Measurements from ENCODE around the gene EXOSC1.

Gene EXOSC1

GRCh38 chr10:97462309-97462708 is 16.5 kb upstream of the EXOSC1 start:
- peaks cover 100% of the 10 kb centered on the region for H3K36me3 ChIP-seq
- no peaks in the 10 kb centered on the region for H3K4me1 ChIP-seq
- TF ChIP-seq Cebpa-rat (IDR thresholded peaks at IDR 0.05), result no peak
- no peaks in the 10 kb centered on the region for H3K9me3 ChIP-seq
- H3K27me3 ChIP-seq, result no peaks in the 10 kb centered on the region
- H3K9ac ChIP-seq, result no peak overlapping the region
- no peak overlapping the region for H3K27ac ChIP-seq
- no peak overlapping the region for H3K4me2 ChIP-seq
- no peak overlapping the region for H3K4me3 ChIP-seq
- H4K20me1 ChIP-seq, result peaks cover 41% of the 10 kb centered on the region

DNA sequence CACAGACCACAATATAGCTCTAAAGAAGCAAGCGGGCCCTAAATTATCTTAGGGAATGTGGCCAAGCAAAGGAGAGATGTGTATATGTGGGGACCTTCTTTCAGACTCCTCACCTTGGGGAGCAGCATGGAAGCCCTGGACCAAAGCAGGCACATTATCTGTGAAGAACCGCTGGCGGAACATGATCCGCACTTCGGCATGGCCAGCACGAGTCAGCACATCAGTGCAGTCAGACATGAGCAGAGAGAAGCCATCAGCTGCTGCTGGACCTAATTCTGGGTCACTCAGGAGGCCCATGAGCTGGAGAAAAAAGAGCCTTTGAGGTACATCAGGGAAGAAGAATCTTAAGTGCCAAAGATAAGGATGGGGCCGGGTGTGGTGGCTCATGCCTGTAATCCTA is 14.1 kb upstream of the EXOSC1 start:
- Histone ChIP-seq H3K4me2 (no peak overlapping the region), H3K27me3 (no peaks in the 10 kb centered on the region), H3K9me3 (no peaks in the 10 kb centered on the region), H3K27ac (no peak overlapping the region), H3K36me3 (peaks cover 100% of the 10 kb centered on the region), H3K9ac (no peak overlapping the region), H3K4me1 (no peaks in the 10 kb centered on the region), H3K4me3 (no peak overlapping the region), H4K20me1 (peaks cover 48% of the 10 kb centered on the region)
- TF ChIP-seq Cebpa-rat (IDR thresholded peaks at IDR 0.05), result no peak

DNA sequence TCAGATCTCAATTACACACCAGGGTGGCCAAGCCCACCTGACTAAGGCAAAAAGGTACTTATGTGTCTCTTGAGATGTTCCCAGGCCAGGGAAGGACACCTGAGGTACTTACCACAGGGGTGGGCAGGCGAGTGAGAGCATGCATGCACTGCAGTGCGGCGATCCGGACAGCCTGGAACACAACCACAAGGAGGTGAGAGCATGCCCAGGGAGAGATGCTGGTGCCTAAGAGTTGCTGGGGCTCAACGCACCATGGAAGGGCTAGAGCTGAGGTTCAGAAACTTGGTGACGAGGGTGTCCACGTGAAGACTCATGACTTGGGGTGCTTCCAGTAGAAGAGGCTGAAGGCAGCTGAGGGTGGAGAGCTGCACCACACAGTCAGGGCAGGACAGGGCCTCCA is 13.3 kb upstream of the EXOSC1 start:
- Histone ChIP-seq H3K27ac (no peak overlapping the region), H3K36me3 (peaks cover 100% of the 10 kb centered on the region), H3K27me3 (no peaks in the 10 kb centered on the region), H3K4me1 (peaks cover 5% of the 10 kb centered on the region; the same call in 1 of the 2 replicates), H3K9ac (no peak overlapping the region), H3K4me2 (no peak overlapping the region), H3K4me3 (no peak overlapping the region), H4K20me1 (peaks cover 49% of the 10 kb centered on the region), H3K9me3 (no peaks in the 10 kb centered on the region)
- TF ChIP-seq Cebpa-rat (IDR thresholded peaks at IDR 0.05), result no peak

DNA sequence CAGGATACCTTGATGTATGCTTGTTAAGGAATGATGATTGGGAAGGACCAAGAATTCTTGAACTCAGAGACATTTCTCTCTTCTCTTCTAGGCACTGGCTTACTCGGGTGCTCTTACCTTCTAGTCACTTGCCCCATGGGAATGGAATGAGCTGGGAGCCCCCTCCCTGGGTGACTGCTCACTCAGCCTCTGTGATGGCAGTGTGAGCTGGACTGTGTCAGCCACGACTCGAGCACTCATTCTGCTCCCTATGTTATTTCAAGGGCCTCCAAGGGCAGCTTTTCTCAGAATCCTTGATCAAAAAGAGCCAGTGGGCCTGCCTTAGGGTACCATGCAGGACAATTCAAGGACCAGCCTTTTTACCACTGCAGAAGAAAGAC is 10.9 kb upstream of the EXOSC1 start:
- Histone ChIP-seq H3K9ac (no peak overlapping the region), H3K9me3 (no peaks in the 10 kb centered on the region), H3K4me2 (no peak overlapping the region), H3K4me1 (peaks cover 14% of the 10 kb centered on the region; the same call in 1 of the 2 replicates), H3K36me3 (peaks cover 100% of the 10 kb centered on the region), H3K27me3 (no peaks in the 10 kb centered on the region), H4K20me1 (peaks cover 60% of the 10 kb centered on the region), H3K27ac (no peak overlapping the region), H3K4me3 (no peak overlapping the region)
- TF ChIP-seq Cebpa-rat (IDR thresholded peaks at IDR 0.05), result no peak

DNA sequence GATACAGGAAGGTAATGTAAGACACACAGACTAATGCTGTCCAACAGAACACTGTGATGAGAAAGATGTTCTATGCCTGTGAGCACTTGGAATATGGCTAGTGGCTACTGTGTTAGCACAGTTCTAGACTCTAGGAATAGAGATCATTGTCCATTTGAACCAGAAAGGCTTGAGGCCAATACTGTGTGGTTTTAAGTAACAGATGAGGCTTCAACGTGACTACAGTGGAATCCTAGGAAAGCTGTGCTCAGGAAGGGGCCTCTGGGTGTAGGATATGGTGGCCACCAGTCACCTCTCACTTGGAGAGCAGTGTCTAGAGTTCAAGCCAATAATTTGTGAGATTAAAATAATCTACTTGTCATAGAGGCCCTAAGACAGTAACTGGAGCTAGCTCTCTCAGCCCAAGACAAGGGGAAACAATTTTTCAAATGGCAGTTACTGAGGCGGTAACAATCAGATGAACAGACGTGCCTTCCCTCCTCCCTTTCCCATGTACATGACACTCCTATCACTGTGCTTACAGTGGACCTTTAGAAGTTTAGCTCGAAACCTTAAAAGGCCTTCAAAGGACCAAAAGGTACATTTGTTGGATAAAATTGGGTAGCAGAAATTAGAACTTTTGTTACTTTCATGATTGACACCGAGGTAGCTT is 10.4 kb upstream of the EXOSC1 start:
- peaks cover 100% of the 10 kb centered on the region for H3K36me3 ChIP-seq
- H3K9ac ChIP-seq, result no peak overlapping the region
- H3K4me3 ChIP-seq, result no peak overlapping the region
- no peak overlapping the region for H3K27ac ChIP-seq
- no peak for TF ChIP-seq Cebpa-rat (IDR thresholded peaks at IDR 0.05)
- peaks cover 14% of the 10 kb centered on the region; the same call in 1 of the 2 replicates for H3K4me1 ChIP-seq
- peaks cover 61% of the 10 kb centered on the region for H4K20me1 ChIP-seq
- H3K9me3 ChIP-seq, result no peaks in the 10 kb centered on the region
- H3K27me3 ChIP-seq, result no peaks in the 10 kb centered on the region
- H3K4me2 ChIP-seq, result no peak overlapping the region

- no peaks in the 10 kb centered on the region for H3K27me3 ChIP-seq
- H3K4me2 ChIP-seq, result no peak overlapping the region
- H3K9me3 ChIP-seq, result no peaks in the 10 kb centered on the region
- peaks cover 95% of the 10 kb centered on the region for H3K36me3 ChIP-seq
- H3K4me1 ChIP-seq, result peaks cover 18% of the 10 kb centered on the region; the same call in 1 of the 2 replicates
- no peak overlapping the region for H3K4me3 ChIP-seq
- no peak for TF ChIP-seq Cebpa-rat (IDR thresholded peaks at IDR 0.05)
- H3K27ac ChIP-seq, result peak overlapping the region; percentile 8; the same call in 1 of the 2 replicates
- no peak overlapping the region for H3K9ac ChIP-seq
- peaks cover 73% of the 10 kb centered on the region for H4K20me1 ChIP-seq
These were observed 8.7 kb upstream of the EXOSC1 start for GRCh38 chr10:97454330-97455036.

DNA sequence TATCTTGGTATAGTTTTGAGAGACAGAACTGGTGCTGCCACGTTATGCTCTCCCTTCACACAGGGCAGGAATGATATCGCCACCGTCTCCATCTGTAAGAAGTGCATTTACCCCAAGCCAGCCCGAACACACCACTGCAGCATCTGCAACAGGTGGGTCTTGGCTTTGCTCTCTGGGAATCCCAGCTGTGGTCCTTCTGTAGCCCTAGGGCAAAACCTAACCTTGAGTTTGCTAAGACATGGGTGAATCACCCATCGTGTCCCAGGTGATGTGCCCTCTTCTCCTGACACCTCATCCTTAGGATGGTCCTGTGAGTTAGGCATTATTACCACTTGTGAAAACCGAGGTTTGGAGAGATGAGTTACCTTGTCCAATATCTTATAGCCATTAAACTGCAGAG is 6.5 kb upstream of the EXOSC1 start:
- TF ChIP-seq Cebpa-rat (IDR thresholded peaks at IDR 0.05), result no peak
- no peaks in the 10 kb centered on the region for H3K9me3 ChIP-seq
- no peak overlapping the region for H3K9ac ChIP-seq
- H3K4me1 ChIP-seq, result peaks cover 33% of the 10 kb centered on the region
- no peak overlapping the region for H3K4me2 ChIP-seq
- H4K20me1 ChIP-seq, result peaks cover 95% of the 10 kb centered on the region
- H3K27ac ChIP-seq, result no peak overlapping the region
- no peak overlapping the region for H3K4me3 ChIP-seq
- H3K36me3 ChIP-seq, result peaks cover 80% of the 10 kb centered on the region
- H3K27me3 ChIP-seq, result no peaks in the 10 kb centered on the region

DNA sequence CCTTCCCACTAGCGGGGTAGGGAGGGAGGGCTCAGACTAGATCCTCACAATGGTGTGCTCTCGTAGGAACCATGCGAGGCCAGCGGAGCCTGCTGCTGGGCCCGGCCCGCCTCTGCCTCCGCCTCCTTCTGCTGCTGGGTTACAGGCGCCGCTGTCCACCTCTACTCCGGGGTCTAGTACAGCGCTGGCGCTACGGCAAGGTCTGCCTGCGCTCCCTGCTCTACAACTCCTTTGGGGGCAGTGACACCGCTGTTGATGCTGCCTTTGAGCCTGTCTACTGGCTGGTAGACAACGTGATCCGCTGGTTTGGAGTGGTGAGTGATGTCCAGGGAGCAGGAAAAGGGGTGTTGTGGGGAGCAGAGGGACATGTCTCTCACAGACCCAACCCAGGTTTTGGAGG is 5.8 kb upstream of the EXOSC1 start:
- H3K4me1 ChIP-seq, result peaks cover 41% of the 10 kb centered on the region
- no peak for TF ChIP-seq Cebpa-rat (IDR thresholded peaks at IDR 0.05)
- no peak overlapping the region for H3K27ac ChIP-seq
- peaks cover 96% of the 10 kb centered on the region for H4K20me1 ChIP-seq
- no peaks in the 10 kb centered on the region for H3K27me3 ChIP-seq
- H3K4me3 ChIP-seq, result no peak overlapping the region
- no peak overlapping the region for H3K9ac ChIP-seq
- no peaks in the 10 kb centered on the region for H3K9me3 ChIP-seq
- no peak overlapping the region for H3K4me2 ChIP-seq
- H3K36me3 ChIP-seq, result peaks cover 72% of the 10 kb centered on the region

DNA sequence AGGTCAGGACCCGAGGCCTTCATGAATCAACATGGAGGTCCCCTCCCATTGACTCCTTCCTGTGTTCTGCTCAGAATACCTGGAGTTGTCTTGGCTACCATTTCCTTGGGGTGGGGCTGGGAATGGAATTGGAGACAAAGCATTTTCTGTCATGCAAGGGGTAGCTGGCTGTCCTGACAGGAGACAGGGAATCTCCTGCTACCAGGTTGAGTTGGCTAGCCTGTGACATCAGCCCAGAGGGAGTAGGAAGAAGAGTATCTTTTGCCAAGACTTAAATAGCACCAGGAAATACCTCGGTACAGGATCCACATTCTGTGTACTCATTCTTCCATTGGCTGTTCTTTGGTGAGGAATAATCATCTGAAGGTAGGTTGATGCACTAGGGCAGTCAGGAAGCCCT is 5.0 kb upstream of the EXOSC1 start:
- Histone ChIP-seq H3K27me3 (no peaks in the 10 kb centered on the region), H3K4me2 (no peak overlapping the region), H3K36me3 (peaks cover 65% of the 10 kb centered on the region), H3K4me3 (no peak overlapping the region), H4K20me1 (peaks cover 92% of the 10 kb centered on the region), H3K27ac (no peak overlapping the region), H3K4me1 (peaks cover 42% of the 10 kb centered on the region), H3K9me3 (no peaks in the 10 kb centered on the region), H3K9ac (no peak overlapping the region)
- TF ChIP-seq Cebpa-rat (IDR thresholded peaks at IDR 0.05), result no peak

DNA sequence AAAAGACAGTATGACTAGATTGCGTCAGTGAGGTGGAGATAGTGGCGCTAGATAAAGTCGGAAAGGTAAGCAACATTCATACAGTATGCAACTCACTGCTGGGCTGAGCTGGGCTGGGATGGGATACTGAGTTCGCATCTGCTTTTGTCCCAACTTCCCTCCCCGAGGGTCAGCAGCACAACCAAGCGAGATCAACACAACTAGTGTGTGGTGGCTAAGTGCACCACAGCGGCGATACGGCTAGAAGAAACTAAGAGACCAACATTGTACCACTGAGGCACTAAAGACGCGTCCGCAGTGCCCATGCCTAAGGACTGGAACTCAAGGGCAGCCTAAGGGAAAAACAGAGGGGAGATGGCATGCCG is 467 bp downstream of the EXOSC1 start:
- Histone ChIP-seq H3K9me3 (no peaks in the 10 kb centered on the region), H3K4me3 (peak overlapping the region; percentile 85), H3K27me3 (no peaks in the 10 kb centered on the region), H3K4me1 (peaks cover 37% of the 10 kb centered on the region), H3K9ac (peak overlapping the region; percentile 87), H3K27ac (peak overlapping the region; percentile 73), H3K36me3 (peaks cover 42% of the 10 kb centered on the region), H4K20me1 (peaks cover 37% of the 10 kb centered on the region), H3K4me2 (peak overlapping the region; percentile 93)
- no peak for TF ChIP-seq Cebpa-rat (IDR thresholded peaks at IDR 0.05)
